Inflammatory macrophage treated with lipopolysaccharide for 4 hours (primary cell): Measurements from ENCODE around the gene PRKCH.

ENCODE experiments used
- DNase-seq: peaks from one replicate; pipeline ENCODE4 v3.0.0-alpha.2; 2020

PRKCH gene

GRCh38 chr14:61476754-61477410, 155.5 kb downstream of the PRKCH start:
- DNase-seq = peak; percentile 98

DNA sequence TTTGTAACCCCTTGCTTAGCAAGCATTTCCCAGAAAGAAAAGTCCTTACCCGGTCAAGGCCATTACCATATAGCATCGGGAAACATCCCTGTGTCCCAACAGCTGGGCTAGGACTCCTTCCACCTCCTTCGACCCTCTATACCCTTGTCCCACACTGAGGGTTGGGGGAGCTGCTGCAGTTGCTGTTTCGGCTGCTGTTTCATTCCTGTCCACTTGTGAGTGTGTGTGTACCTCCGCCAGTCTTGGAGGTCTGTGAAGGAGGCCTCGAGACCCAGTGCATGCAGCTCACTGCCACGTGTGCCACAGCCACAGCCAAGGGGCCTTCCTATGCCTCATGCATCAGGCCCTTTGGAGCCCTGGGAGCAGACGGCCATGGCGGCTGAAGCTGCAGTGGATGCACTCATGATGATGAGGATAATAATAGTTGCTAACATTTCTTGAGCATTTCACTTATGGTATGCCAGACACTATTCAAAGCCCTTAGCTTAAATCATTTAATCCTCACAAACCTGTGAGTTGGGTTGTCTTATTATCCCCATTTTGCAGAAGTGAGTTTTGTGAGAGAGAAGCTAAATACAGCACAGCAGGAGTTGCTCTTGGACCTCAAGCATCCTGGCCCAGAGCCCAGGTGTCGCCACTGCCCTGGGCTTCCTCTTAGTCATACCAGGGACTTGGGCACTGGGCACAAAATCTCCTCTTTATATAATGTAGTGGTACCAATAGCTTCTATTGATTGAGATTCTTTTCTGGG, 156.5 kb downstream of the PRKCH start:
- peak; percentile 47 for DNase-seq

GRCh38 chr14:61478971-61479473, 157.6 kb downstream of the PRKCH start:
- peak; percentile 88 for DNase-seq

DNA sequence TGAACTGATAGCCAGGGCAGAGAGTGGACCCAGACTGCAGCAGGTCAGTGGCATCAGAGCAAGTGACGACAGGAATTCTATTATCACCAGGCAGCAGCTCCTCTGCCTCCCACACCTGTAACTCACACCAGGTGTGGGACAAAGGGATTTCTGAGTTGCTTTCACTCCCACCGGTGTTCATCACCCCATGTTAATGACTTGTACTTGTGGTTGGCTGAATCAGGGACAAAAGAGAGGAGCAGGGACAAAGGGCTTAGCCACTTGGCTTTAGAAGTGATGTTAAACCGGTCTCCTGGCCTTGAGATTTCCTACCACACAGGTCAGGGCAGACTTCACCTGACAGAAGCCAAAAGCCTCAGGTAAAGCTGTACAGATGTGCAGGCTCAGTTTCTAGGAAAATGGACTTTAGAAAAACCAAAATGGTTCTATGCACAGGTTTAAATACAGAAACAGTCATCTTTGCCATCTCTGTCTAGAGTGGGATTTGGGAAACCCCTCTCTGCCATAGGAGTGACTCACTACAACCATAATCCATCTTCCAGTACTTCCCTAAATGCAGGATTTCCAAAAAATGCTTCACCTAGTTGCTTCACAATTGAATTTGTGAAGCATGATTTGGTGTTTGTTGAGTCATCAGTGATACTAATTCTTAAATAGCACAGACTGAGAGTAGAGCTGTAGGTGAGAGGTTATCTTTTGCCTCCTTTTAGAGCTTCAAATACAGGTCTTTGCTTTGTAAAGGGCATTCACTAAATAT, 158.5 kb downstream of the PRKCH start:
- peak; percentile 94 for DNase-seq

- no peak for DNase-seq
Observed at GRCh38 chr14:61480704-61481285, 159.4 kb downstream of the PRKCH start.

DNA sequence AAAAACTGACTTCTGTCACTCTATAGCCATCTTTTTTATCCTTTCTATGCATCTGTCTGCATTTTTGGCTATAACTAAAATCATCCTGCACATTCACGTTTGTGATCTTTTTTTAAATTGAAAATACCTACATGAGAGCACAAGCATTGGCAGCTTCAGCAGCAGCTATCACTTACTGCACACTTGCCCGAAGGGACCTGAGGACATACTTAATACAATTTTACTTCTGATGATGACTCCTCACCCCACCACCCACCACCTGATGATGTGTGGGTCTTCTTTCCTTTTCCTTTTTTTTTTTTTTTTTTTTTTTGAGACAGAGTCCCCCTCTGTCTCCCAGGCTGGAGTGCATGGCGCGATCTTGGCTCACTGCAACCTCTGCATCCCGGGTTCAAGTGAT, 160.3 kb downstream of the PRKCH start:
- no peak for DNase-seq

GRCh38 chr14:61482348-61483206, 161.2 kb downstream of the PRKCH start:
- no peak for DNase-seq

- DNase-seq = no peak
Observed at GRCh38 chr14:61483476-61483875, 162.1 kb downstream of the PRKCH start.

DNA sequence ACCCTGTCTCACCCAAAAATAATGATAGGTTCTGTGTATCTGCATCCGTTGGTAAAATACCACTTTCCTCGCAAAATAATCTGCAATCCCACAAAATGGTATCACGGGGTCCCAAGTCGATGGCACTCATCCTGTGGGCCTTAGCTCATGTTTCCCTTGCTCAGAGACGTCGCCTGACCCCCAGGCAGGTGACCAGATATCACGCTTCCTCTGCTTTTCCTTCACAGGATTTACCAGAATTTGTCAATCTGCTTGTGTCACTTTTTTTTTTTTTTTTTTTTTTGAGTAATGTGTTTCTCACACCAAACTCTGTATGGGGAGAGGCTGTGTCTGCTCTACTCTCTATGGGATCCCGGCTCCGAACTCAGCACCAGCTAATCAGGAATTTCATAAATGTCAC, 162.7 kb downstream of the PRKCH start:
- DNase-seq = peak; percentile 74

- no peak for DNase-seq
Observed at GRCh38 chr14:61484826-61485584, 163.6 kb downstream of the PRKCH start.

- no peak for DNase-seq
Observed at GRCh38 chr14:61485661-61486060, 164.3 kb downstream of the PRKCH start.

GRCh38 chr14:61486930-61487495, 165.6 kb downstream of the PRKCH start:
- no peak for DNase-seq

DNA sequence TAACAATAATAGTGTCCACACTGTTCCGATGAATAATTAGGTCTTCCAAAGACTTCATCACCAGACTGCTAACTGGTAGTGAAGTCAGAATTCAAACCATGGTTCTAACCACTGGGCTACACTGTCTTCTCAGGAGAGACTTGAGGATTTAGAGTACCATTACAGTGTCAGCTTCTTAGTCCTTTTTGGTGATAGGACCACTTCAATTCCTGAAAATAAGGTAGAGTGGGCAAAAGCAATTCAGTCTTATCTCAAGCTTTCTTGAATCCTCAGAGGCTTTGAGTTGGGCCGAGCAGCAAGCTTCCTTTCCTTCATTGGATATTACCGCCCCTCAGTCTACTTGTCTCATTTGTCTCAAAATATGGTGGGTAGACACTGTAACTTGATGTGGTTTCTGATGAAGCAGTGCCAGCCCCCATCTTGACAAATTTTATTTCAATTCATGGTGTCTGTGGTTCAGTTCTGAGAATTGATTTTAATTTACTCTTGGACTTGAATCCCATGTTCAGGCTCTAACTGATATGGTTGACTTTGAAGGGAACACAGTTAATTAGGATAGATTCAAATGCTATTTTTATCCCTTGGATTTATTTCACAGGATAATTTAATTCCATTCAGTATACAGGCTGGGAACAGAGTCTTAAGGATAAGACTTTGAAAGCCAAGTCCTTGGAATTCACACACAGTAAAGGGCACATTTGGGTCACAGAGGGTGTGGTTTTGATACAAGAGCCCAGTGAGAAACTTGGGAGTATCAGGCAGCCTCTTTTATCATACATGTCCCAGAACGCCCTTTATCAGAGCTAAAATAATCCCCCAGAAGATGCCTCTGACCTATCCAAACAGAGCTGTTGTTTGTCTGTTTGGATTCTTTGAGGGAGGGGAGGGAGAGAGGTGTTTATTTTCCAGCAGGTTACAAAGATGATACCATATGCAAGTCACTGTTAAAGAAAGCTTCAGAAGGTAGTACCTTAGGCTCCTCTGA, 167.3 kb downstream of the PRKCH start:
- DNase-seq = no peak

DNA sequence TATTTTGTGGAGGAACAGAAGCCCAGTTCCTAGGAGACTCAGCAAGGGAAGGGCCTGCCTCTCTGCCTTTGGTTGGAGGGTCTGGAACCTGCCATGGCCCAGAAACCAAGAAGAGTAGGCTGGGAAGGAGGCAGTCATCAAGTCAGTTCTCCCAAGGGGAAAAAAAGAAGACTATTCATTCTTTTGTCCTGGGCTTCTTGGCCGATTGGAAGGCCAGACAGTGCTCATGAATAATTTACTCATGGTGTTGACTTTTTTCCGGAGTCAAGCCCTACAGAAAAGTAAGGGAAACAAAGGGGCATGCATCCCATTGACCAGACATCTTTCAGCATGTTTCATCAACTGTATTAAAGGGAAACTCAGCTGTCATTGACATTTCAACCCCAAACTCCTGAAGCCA, 168.1 kb downstream of the PRKCH start:
- no peak for DNase-seq

GRCh38 chr14:61489932-61490331, 168.6 kb downstream of the PRKCH start:
- DNase-seq = peak; percentile 93

- DNase-seq = no peak
Observed at GRCh38 chr14:61491224-61491623, 169.8 kb downstream of the PRKCH start.

DNA sequence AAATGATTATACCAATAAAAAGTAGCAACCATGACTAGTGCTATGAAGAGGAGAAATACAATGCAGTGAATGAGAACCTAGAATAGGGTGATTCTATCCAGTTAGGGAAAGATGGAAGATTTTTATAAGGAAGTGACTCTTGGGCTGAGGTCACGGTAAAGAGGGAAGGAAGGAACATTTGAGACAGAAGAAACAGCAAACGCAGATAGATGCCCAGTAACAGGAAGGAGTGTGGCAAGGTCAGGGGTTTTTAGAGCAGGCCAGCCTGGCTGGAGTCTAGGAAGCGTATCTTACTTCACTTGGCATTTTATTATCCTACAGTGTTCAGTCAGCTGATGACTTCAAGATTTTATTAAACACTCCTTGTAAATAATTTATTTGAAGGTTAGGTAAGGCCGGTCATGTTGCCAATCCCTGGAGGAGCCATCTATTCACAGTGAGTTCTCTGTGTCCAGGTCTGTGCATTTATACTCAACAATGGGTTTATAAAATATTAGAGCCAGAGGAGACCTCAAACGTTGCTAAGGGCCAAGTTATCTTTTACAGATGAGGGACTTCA, 170.6 kb downstream of the PRKCH start:
- DNase-seq = peak; percentile 89

DNA sequence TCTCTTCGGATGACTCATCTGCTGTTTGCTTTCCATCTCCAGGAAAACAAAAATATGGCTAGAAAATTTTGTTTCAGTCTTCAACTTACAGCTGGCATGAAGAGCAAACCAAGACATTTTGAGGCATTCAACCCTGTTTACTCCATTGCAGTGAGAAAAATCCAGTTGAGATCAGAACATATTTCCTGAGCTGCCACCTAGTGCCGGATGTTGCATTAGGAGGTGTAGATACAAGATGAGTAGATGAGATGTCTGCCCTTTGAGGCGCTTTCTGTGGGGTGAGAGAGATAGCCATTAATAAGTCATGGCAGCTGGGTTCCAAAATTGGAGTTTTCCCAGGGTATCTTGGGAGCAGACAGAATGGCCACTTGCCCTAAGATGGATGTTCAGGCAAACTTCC, 171.1 kb downstream of the PRKCH start:
- DNase-seq = no peak

DNA sequence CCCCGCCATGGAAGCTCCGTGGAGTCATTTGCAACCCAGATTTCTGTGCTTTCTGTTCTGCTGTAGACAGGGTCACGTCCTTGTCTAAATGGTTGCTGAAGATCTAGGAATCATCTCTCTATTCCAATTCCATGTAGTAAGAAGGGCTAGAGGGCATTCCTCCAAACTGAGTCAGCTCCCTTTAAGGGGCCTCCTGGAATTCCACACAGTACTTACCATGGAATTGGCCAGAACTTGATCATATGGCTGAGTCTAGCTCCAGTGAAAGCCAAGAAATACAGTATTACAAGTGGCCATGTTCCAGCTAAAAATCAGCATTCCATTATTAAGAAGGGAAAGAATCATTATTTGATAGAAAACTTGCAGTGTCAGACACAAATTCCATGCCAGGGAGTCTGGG, 171.9 kb downstream of the PRKCH start:
- no peak for DNase-seq

DNA sequence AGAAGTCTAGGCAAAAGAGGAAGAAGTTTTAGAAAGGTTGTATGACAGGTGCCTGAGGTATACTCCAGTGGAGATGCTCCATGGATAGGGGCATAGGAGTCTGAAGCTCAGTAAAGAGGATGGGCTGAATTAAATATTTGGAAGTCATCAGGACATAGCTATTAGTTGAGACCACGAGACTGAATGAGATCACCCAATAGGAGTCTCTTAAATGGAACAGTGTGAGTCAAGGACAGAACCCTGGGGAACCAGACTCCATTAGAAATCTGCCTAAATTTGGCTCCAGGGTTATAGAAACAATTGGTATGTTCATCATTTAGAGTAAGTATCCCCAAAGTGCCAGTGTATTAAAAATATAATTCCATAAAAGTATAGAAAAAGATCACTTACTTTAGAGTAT, 172.6 kb downstream of the PRKCH start:
- DNase-seq = no peak
